ENCODE measurements around the gene DPEP2. TPM values are rescaled to one million over a fixed set of nuclear protein-coding genes. Genes with fewer than 3 reads are reported as not detected.
A peak's percentile ranks its signal among the peaks of the same experiment; 100 is the strongest.

Gene DPEP2
- total RNA-seq, 2 experiments from 2014 or later = 17.5 to 18.1 TPM

- peaks cover 25% of the 10 kb centered on the region for H3K36me3 Mint-ChIP-seq (ENCODE audit: low read depth)
- H3K4me1 Mint-ChIP-seq = peaks cover 12% of the 10 kb centered on the region
- H3K4me3 Mint-ChIP-seq = no peak overlapping the region
- ChIA-PET CTCF (no interaction called here), POLR2A (no interaction called here)
- H3K27ac Mint-ChIP-seq = no peak overlapping the region
- H3K9me3 Mint-ChIP-seq = no peaks in the 10 kb centered on the region
- no peaks in the 10 kb centered on the region for H3K27me3 Mint-ChIP-seq
- no peak for DNase-seq
These were observed 37.1 kb downstream of the DPEP2 start for GRCh38 chr16:67962135-67962534.

GRCh38 chr16:67961551-67961957, 37.7 kb downstream of the DPEP2 start:
- CTCF ChIA-PET = no interaction called here
- peaks cover 25% of the 10 kb centered on the region for H3K36me3 Mint-ChIP-seq (ENCODE audit: low read depth)
- H3K27me3 Mint-ChIP-seq = no peaks in the 10 kb centered on the region
- peaks cover 6% of the 10 kb centered on the region for H3K4me1 Mint-ChIP-seq
- no peak for DNase-seq
- POLR2A ChIA-PET = no interaction called here
- H3K9me3 Mint-ChIP-seq = no peaks in the 10 kb centered on the region
- no peak overlapping the region for H3K27ac Mint-ChIP-seq
- no peak overlapping the region for H3K4me3 Mint-ChIP-seq

GRCh38 chr16:67959536-67960329, 39.6 kb downstream of the DPEP2 start:
- H3K36me3 Mint-ChIP-seq (ENCODE audit: low read depth) = peaks cover 25% of the 10 kb centered on the region

GRCh38 chr16:67957622-67958021, 41.7 kb downstream of the DPEP2 start:
- CTCF ChIA-PET = no interaction called here

More at GRCh38 chr16:67959536-67960329, 39.6 kb downstream of the DPEP2 start:
- Mint-ChIP-seq H3K4me1 (peaks cover 1% of the 10 kb centered on the region), H3K27ac (no peak overlapping the region), H3K9me3 (no peaks in the 10 kb centered on the region), H3K4me3 (no peak overlapping the region), H3K27me3 (no peaks in the 10 kb centered on the region)
- ChIA-PET POLR2A (no interaction called here), CTCF (interaction anchor here (1.1 kb wide), 1 partner anchor 81 kb away, joined by 3 read pairs; no protein-coding TSS in a partner anchor)
- DNase-seq = no peak

GRCh38 chr16:67954421-67955196, 44.7 kb downstream of the DPEP2 start:
- ChIA-PET CTCF (interaction anchor here (1.5 to 2.0 kb wide), 2 partner anchors 13 to 86 kb away, joined by 6 to 7 read pairs; no protein-coding TSS in a partner anchor), POLR2A (interaction anchor here (0.8 to 1.0 kb wide), 2 partner anchors 14 to 18 kb away, joined by 3 read pairs; partner anchors contain the start of gene PSMB10)
- no peaks in the 10 kb centered on the region for H3K9me3 Mint-ChIP-seq
- no peak overlapping the region for H3K4me3 Mint-ChIP-seq
- DNase-seq = no peak
- H3K27me3 Mint-ChIP-seq = no peaks in the 10 kb centered on the region
- H3K27ac Mint-ChIP-seq = no peak overlapping the region
- peaks cover 22% of the 10 kb centered on the region for H3K36me3 Mint-ChIP-seq (ENCODE audit: low read depth)
- peaks cover 4% of the 10 kb centered on the region for H3K4me1 Mint-ChIP-seq

More at GRCh38 chr16:67957622-67958021, 41.7 kb downstream of the DPEP2 start:
- no peaks in the 10 kb centered on the region for H3K4me1 Mint-ChIP-seq
- H3K4me3 Mint-ChIP-seq = no peak overlapping the region
- DNase-seq = no peak
- POLR2A ChIA-PET = no interaction called here
- no peaks in the 10 kb centered on the region for H3K9me3 Mint-ChIP-seq
- H3K27ac Mint-ChIP-seq = no peak overlapping the region
- no peaks in the 10 kb centered on the region for H3K27me3 Mint-ChIP-seq
- peaks cover 30% of the 10 kb centered on the region for H3K36me3 Mint-ChIP-seq (ENCODE audit: low read depth)

- H3K27me3 Mint-ChIP-seq = no peaks in the 10 kb centered on the region
- CTCF ChIA-PET = interaction anchor here (0.6 to 2.0 kb wide), 3 partner anchors 12 to 271 kb away, joined by 5 to 7 read pairs (median 6); no protein-coding TSS in a partner anchor
- POLR2A ChIA-PET = interaction anchor here (1.0 to 1.2 kb wide), 2 partner anchors 13 to 15 kb away, joined by 3 read pairs; partner anchors contain the start of gene SLC12A4
- peaks cover 22% of the 10 kb centered on the region for H3K36me3 Mint-ChIP-seq (ENCODE audit: low read depth)
- no peak overlapping the region for H3K27ac Mint-ChIP-seq
- DNase-seq = no peak
- no peaks in the 10 kb centered on the region for H3K9me3 Mint-ChIP-seq
- H3K4me3 Mint-ChIP-seq = no peak overlapping the region
- peaks cover 4% of the 10 kb centered on the region for H3K4me1 Mint-ChIP-seq
These were observed 45.5 kb downstream of the DPEP2 start for GRCh38 chr16:67953641-67954375.

GRCh38 chr16:67951485-67951884, 47.8 kb downstream of the DPEP2 start:
- no peak overlapping the region for H3K27ac Mint-ChIP-seq
- no peaks in the 10 kb centered on the region for H3K9me3 Mint-ChIP-seq
- no peak overlapping the region for H3K4me3 Mint-ChIP-seq

GRCh38 chr16:67950335-67950843, 48.9 kb downstream of the DPEP2 start:
- Mint-ChIP-seq H3K27me3 (no peaks in the 10 kb centered on the region), H3K36me3 (ENCODE audit: low read depth) (peaks cover 31% of the 10 kb centered on the region), H3K4me3 (no peak overlapping the region), H3K9me3 (no peaks in the 10 kb centered on the region), H3K27ac (no peak overlapping the region), H3K4me1 (peaks cover 4% of the 10 kb centered on the region)
- DNase-seq = no peak
- CTCF ChIA-PET = interaction anchor here (0.6 to 2.9 kb wide), 2 partner anchors 9 to 75 kb away, joined by 3 to 10 read pairs; no protein-coding TSS in a partner anchor
- POLR2A ChIA-PET = interaction anchor here (3.4 kb wide), 1 partner anchor 14 kb away, joined by 18 read pairs; the partner anchor contains the start of gene PSMB10

More at GRCh38 chr16:67951485-67951884, 47.8 kb downstream of the DPEP2 start:
- DNase-seq = no peak
- H3K27me3 Mint-ChIP-seq = no peaks in the 10 kb centered on the region
- peaks cover 4% of the 10 kb centered on the region for H3K4me1 Mint-ChIP-seq
- H3K36me3 Mint-ChIP-seq (ENCODE audit: low read depth) = peaks cover 23% of the 10 kb centered on the region
- ChIA-PET CTCF (interaction anchor here (2.9 kb wide), 1 partner anchor 10 kb away, joined by 10 read pairs; no protein-coding TSS in a partner anchor), POLR2A (interaction anchor here (3.4 kb wide), 1 partner anchor 15 kb away, joined by 18 read pairs; the partner anchor contains the start of gene PSMB10)

GRCh38 chr16:67949645-67950044, 49.6 kb downstream of the DPEP2 start:
- Mint-ChIP-seq H3K27ac (no peak overlapping the region), H3K4me3 (no peak overlapping the region), H3K4me1 (peaks cover 4% of the 10 kb centered on the region), H3K9me3 (no peaks in the 10 kb centered on the region), H3K36me3 (ENCODE audit: low read depth) (peaks cover 31% of the 10 kb centered on the region), H3K27me3 (no peaks in the 10 kb centered on the region)
- ChIA-PET POLR2A (interaction anchor here (3.4 kb wide), 1 partner anchor 13 kb away, joined by 18 read pairs; the partner anchor contains the start of gene PSMB10), CTCF (interaction anchor here (2.9 kb wide), 1 partner anchor 8 kb away, joined by 10 read pairs; no protein-coding TSS in a partner anchor)
- DNase-seq = no peak

- Mint-ChIP-seq H3K9me3 (no peaks in the 10 kb centered on the region), H3K4me3 (no peak overlapping the region), H3K27me3 (no peaks in the 10 kb centered on the region), H3K4me1 (peaks cover 4% of the 10 kb centered on the region), H3K27ac (peak overlapping the region; percentile 26), H3K36me3 (ENCODE audit: low read depth) (peaks cover 25% of the 10 kb centered on the region)
- ChIA-PET CTCF (no interaction called here), POLR2A (interaction anchor here (1.5 kb wide), 1 partner anchor 8 kb away, joined by 3 read pairs; no protein-coding TSS in a partner anchor)
- DNase-seq = no peak
These were observed 51.3 kb downstream of the DPEP2 start for GRCh38 chr16:67948015-67948414.

- POLR2A ChIA-PET = interaction anchor here (1.3 to 1.5 kb wide), 2 partner anchors 9 to 11 kb away, joined by 3 to 7 read pairs; partner anchors contain the start of gene PSMB10
- Mint-ChIP-seq H3K27ac (no peak overlapping the region), H3K9me3 (no peaks in the 10 kb centered on the region), H3K4me1 (peaks cover 4% of the 10 kb centered on the region), H3K27me3 (no peaks in the 10 kb centered on the region), H3K4me3 (no peak overlapping the region), H3K36me3 (ENCODE audit: low read depth) (peaks cover 26% of the 10 kb centered on the region)
- CTCF ChIA-PET = interaction anchor here (1.4 kb wide), 1 partner anchor 10 kb away, joined by 4 read pairs; the partner anchor contains the start of gene PSMB10
- no peak for DNase-seq
These were observed 52.2 kb downstream of the DPEP2 start for GRCh38 chr16:67946966-67947558.

Data from activated CD4-positive, alpha-beta memory T cell treated with anti-CD3 and anti-CD28 coated beads, Interleukin-2, amount 10 ng/mL, durations not matched to agents 7 days and 5 days (primary cell).